Epithelial cell of umbilical artery (primary cell): ENCODE data around the gene KRTCAP3. TPM values are rescaled to one million over a fixed set of nuclear protein-coding genes. Genes with fewer than 3 reads are reported as not detected.

Experiments used
- total RNA-seq: library from RNA; depleted of rRNA; stranded (reverse); fragments of >200 nt; gene quantifications from 2 replicates; pipeline ENCODE4 v1.2.3, GENCODE V29; 2014

Gene KRTCAP3
- total RNA-seq: not detected in 2 replicates

GRCh38 chr2:27441958-27442919 lies at the start of gene KRTCAP3:
KRTCAP3 (plus strand) TSS chr2:27442381; CDS start chr2:27442413, 32 bp downstream.

GRCh38 chr2:27409321-27410073 lies 32.7 kb upstream of the KRTCAP3 start, which contains the start of gene PPM1G:
PPM1G (minus strand) TSS chr2:27409591; CDS start chr2:27409422, 169 bp downstream.

GRCh38 chr2:27428213-27428977 lies 13.8 kb upstream of the KRTCAP3 start, which contains the start of gene NRBP1:
NRBP1 (plus strand) TSS chr2:27428631; CDS start chr2:27433274, 4,643 bp downstream.

GRCh38 chr2:27489498-27490397 lies 47.6 kb downstream of the KRTCAP3 start, which contains the start of gene IFT172:
IFT172 (minus strand) TSS chr2:27489743; CDS start chr2:27489653, 90 bp downstream.

Other genes with a start within 250 kb of the KRTCAP3 start
- 137 and 156 TPM in 2 replicates for gene ATRAID, start 230.3 kb upstream of the KRTCAP3 start, total RNA-seq
- 35.4 and 43.8 TPM in 2 replicates for gene SLC5A6, start 230.1 kb upstream of the KRTCAP3 start, total RNA-seq
- 27.2 and 31.5 TPM in 2 replicates for gene CAD, start 225.0 kb upstream of the KRTCAP3 start, total RNA-seq
- gene SLC30A3, start 179.3 kb upstream of the KRTCAP3 start, total RNA-seq: 0.32 TPM in 1 of 2 replicates, not detected in the other
- gene DNAJC5G, start 166.9 kb upstream of the KRTCAP3 start, total RNA-seq: not detected in 2 replicates
- under 0.01 TPM in 1 of 2 replicates, not detected in the other for gene TRIM54, start 160.0 kb upstream of the KRTCAP3 start, total RNA-seq
- 0.46 TPM in 1 of 2 replicates, not detected in the other for gene UCN, start 133.9 kb upstream of the KRTCAP3 start, total RNA-seq
- 37.7 and 61.9 TPM in 2 replicates for gene MPV17, start 119.3 kb upstream of the KRTCAP3 start, total RNA-seq
- 20.4 and 27.3 TPM in 2 replicates for gene GTF3C2, start 85.6 kb upstream of the KRTCAP3 start, total RNA-seq
- 29.6 and 35.9 TPM in 2 replicates for gene EIF2B4, start 72.0 kb upstream of the KRTCAP3 start, total RNA-seq
- 136 and 162 TPM in 2 replicates for gene SNX17, start 71.8 kb upstream of the KRTCAP3 start, total RNA-seq
- 5.8 and 7.8 TPM in 2 replicates for gene ZNF513, start 61.6 kb upstream of the KRTCAP3 start, total RNA-seq
- gene PPM1G, start 32.8 kb upstream of the KRTCAP3 start, total RNA-seq: 131 and 148 TPM in 2 replicates
- gene NRBP1, start 13.8 kb upstream of the KRTCAP3 start, total RNA-seq: 104 and 129 TPM in 2 replicates
- gene IFT172, start 47.4 kb downstream of the KRTCAP3 start, total RNA-seq: 19.8 and 28.6 TPM in 2 replicates
- 19.5 and 36.1 TPM in 2 replicates for gene FNDC4, start 52.8 kb downstream of the KRTCAP3 start, total RNA-seq
- gene GCKR, start 54.5 kb downstream of the KRTCAP3 start, total RNA-seq: 3.2 and 8.8 TPM in 2 replicates
- gene ZNF512, start 140.7 kb downstream of the KRTCAP3 start, total RNA-seq: 26.6 and 67.0 TPM in 2 replicates
- gene CCDC121, start 186.6 kb downstream of the KRTCAP3 start, total RNA-seq: 1.3 and 2.0 TPM in 2 replicates
- 48.1 and 59.3 TPM in 2 replicates for gene GPN1, start 186.7 kb downstream of the KRTCAP3 start, total RNA-seq
- gene SUPT7L, start 221.2 kb downstream of the KRTCAP3 start, total RNA-seq: 12.6 and 17.2 TPM in 2 replicates
- 29.8 and 34.4 TPM in 2 replicates for gene SLC4A1AP, start 221.5 kb downstream of the KRTCAP3 start, total RNA-seq